Activated CD4-positive, CD25-positive, alpha-beta regulatory T cell treated with anti-CD3 and anti-CD28 coated beads, Interleukin-2, amount 50 U/mL, for 16 hours (primary cell): ENCODE measurements around the gene PGA3.
"Not testable (repeated sequence)": the region's sequence is repeated elsewhere in the genome, so short reads cannot be mapped to it uniquely, and the experiment has no call there.

Experiments used
- DNase-seq: peaks from one replicate; pipeline ENCODE4 v3.0.0-alpha.2; 2020; ENCODE audit warnings: low read depth, low spot score

The PGA3 gene

GRCh38 chr11:61202950-61203746, at the start of gene PGA3:
PGA3 (plus strand) TSS chr11:61203515; CDS start chr11:61203565, 50 bp downstream.
- not testable (repeated sequence) for DNase-seq

DNA sequence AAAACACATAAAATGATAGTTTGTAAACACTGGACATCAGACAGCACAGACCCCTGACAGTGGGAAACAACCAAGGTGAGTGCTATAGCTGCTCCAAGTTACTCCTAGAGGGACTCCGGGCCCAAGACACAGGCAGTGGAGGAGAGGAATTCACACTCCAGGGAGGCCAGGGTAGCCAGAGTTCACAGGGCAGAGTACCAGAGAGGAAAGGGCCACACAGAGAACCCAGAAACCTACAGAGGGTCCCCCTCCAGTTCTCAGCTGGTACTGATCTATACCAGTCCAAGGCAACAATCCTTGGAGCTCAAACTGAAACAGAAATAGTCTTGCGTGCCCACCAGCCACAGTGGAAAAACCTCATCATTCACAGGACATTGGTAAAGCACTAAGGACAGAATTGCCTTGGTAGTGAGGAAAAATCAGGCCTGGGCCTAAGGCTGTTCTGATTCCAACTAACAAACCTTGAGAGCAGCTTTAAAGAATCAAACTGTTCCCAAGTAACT, 49.7 kb upstream of the PGA3 start:
- DNase-seq, result no peak

- no peak for DNase-seq
Observed at GRCh38 chr11:61154528-61154927, 48.8 kb upstream of the PGA3 start.

- DNase-seq, result no peak
Observed at GRCh38 chr11:61155312-61155711, 48.0 kb upstream of the PGA3 start.

- DNase-seq, result no peak
Observed at GRCh38 chr11:61155741-61156140, 47.6 kb upstream of the PGA3 start.

GRCh38 chr11:61157743-61158142, 45.6 kb upstream of the PGA3 start:
- DNase-seq, result no peak

- no peak for DNase-seq
Observed at GRCh38 chr11:61158691-61159381, 44.5 kb upstream of the PGA3 start.

DNA sequence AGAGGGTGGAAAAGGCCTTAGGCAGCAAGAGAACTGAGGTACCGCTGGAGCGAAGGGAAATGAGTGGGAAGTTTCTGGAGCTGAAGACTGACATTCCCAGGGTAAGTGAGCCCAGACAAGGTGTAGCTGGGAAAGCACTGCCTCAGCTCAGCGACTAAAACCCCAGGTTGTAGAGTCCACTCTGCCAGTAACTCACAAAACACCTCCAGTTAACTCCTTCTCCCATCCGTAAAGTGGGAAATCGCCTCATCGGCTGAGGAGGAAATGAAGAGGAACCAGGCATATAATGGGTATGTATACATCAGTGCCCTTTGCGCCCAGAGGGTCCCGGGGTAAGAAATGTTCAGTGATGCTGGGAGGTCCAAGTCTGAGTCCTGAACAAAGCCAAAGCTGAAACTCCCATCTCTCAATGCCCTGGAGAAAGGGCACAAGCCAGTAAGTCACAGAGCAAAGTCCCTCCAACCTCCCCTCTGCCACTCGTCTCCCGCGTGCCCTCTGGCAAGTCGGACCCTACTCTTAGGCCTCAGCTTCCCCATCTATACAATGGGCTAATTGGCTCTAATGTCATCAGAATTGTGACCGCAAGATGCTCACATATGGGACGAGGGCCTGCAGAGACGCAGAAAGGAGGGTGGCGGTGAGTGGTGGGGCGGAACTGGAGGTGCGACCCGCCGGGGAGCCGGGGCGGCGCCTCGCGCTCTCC, 42.7 kb upstream of the PGA3 start:
- DNase-seq, result no peak

GRCh38 chr11:61161190-61162091, 41.9 kb upstream of the PGA3 start, which contains the start of gene VPS37C:
VPS37C (minus strand) TSS chr11:61161426; CDS start chr11:61138829, 22,597 bp downstream.
- DNase-seq, result peak; percentile 78

GRCh38 chr11:61162092-61162941, 41.0 kb upstream of the PGA3 start:
- DNase-seq, result no peak

DNA sequence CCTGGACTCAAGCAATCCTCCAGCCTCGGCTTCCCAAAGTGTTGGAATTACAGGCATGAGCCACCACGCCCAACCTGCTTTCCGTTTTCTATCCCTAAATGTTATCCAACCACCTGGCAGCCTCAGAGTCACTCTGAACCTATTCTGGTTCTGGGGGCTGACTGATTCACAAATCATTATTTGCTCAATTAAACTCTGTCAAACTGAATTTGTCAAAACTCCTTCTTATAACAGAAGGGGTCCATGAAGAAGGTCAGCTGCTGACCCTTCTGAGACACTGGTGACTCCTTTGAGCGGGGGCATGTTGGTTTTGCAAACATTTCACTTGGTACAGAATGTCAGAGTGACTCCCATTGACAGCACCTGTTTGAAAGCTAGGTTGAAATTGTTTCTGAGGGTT, 40.3 kb upstream of the PGA3 start:
- no peak for DNase-seq

DNA sequence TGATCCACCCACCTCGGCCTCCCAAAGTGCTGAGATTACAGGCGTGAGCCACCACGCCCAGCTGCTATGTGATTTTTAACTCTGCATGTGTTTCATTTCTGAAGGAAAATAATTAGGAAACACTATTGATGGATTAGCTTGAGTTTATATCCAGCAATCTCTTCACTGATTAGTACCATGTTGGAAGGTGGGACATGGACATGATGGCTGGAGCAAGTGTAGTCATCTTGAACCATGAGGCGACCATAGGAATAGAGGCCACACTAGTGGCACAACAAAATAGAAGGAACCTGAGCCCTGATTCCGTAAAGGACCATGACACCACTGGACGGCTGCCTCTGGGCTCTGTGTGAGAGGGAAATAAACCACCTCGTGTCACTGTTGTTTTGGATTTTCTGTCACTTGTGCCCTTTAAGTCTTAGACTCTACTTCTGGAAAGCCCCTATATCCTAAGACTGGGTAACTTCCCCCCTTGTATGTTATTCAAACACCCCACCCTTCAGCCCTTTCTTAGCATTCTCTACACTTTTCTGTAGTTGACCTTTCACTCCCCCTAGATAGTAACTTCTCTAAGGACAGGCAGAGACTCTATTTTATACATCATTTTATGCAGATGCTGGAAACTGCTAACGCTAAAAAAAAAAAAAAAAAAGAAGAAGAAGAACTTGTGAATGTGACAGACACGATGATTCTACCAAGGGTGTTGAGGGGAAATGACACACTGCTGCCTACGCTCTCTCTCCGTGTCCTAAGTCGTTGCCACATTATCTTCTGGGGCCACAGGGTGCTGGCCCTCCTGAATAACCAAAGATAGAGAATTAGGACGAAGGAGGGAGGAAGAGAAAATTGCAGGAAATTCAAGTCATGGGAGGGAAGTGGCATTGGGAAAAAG, 39.4 kb upstream of the PGA3 start:
- DNase-seq, result no peak

GRCh38 chr11:61164606-61165424, 38.5 kb upstream of the PGA3 start:
- no peak for DNase-seq

DNA sequence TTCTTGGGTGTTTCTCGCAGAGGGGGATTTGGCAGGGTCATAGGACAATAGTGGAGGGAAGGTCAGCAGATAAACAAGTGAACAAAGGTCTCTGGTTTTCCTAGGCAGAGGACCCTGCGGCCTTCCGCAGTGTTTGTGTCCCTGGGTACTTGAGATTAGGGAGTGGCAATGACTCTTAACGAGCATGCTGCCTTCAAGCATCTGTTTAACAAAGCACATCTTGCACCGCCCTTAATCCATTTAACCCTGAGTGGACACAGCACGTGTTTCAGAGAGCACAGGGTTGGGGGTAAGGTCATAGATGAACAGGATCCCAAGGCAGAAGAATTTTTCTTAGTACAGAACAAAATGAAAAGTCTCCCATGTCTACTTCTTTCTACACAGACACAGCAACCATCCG, 37.5 kb upstream of the PGA3 start:
- not testable (repeated sequence) for DNase-seq

DNA sequence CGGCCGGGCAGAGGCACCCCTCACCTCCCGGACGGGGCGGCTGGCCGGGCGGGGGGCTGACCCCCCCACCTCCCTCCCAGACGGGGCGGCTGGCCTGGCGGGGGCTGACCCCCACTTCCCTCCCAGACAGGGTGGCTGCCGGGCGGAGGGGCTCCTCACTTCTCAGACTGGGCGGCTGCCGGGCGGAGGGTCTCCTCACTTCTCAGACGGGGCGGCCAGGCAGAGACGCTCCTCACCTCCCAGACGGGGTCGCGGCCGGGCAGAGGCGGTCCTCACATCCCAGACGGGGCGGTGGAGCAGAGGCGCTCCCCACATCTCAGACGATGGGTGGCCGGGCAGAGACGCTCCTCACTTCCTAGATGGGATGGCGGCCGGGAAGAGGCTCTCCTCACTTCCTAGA, 37.0 kb upstream of the PGA3 start:
- DNase-seq, result not testable (repeated sequence)

DNA sequence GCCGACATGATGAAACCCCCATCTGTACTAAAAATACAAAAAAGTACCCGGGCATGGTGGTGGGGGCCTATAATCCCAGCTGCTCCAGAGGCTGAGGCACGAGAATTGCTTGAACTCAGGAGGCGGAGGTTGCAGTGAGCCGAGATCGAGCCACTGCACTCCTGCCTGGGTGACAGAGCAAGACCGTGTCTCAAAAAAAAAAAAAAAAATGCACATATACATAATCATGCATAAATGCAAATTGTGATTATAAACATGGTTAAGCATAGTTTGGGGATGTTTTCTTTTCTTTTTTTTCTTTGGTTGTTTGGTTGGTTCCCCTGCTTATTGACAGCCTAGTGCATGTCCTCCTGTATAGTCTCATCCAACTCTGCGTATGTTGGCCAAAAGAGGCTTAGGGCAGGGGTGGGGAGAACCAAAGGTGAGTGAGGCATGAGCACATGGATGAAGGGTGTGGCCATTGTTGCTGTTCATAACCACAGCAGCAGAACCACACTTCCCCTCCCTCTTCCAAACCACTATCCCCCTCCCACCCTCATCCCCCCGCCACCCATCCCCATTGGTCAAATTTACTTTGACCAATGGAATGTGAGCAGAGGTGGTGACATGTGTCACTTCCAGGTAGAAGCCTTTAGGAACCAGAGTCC, 35.1 kb upstream of the PGA3 start:
- no peak for DNase-seq

DNA sequence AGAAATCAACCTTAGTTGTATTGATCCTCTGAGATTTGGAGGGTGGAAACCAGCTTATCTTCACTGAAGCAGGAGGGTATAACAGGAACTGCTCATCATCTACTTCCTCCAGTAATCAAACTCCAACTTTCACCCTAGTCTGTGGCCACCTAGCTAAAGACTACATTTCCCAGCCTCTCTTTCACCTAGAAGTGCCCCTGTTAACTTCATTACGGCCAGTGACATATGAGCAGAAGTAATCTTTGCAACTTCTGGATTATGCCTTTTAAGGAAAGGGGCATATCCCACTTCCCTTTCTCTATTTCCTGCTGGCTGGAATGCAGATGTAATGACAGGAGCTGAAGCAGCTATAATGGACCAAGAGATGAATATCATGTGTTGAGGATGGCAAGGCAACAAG, 34.5 kb upstream of the PGA3 start:
- no peak for DNase-seq

DNA sequence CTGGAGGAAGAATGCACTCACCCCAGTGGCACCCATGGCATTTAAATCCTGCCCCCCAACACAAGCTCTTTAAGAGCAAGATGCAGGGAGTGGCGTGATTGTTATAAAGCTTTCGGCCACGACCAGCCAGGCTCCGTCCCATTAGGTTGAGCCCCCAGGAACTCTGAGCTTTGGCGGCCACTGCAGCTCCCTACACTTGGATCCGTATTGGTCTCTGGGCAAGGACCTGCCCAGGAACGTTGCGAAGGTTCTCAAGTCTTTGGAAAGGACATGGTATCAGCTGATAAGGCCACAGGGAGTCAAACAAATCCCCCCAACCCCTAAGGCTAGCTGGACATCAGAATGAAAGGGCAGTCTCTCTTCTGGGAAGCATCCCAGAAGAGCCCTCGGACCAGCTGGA, 32.7 kb upstream of the PGA3 start:
- no peak for DNase-seq
